ENCODE measurements around the gene DOK3.

DOK3 gene

GRCh38 chr5:177455036-177455660 is 54.5 kb downstream of the DOK3 start:
- TF ChIP-seq FOXP2 (optimal IDR thresholded peaks at IDR 0.05; ENCODE audit: borderline replicate concordance, extremely low read depth, extremely low read length, insufficient read depth) (no peak), TAF1 (IDR thresholded peaks at IDR 0.05; ENCODE audit: borderline replicate concordance, insufficient read depth, low read length) (no peak), POLR2AphosphoS5 (IDR thresholded peaks at IDR 0.05; ENCODE audit: low read depth, low read length) (no peak), SIN3A (IDR thresholded peaks at IDR 0.05; ENCODE audit: borderline replicate concordance, insufficient read depth, low read length) (no peak; the same call in 1 of the 2 replicates)

- TF ChIP-seq SIN3A (IDR thresholded peaks at IDR 0.05; ENCODE audit: borderline replicate concordance, insufficient read depth, low read length) (no peak), POLR2AphosphoS5 (IDR thresholded peaks at IDR 0.05; ENCODE audit: low read depth, low read length) (no peak; the same call in 1 of the 2 replicates), TAF1 (IDR thresholded peaks at IDR 0.05; ENCODE audit: borderline replicate concordance, insufficient read depth, low read length) (no peak), FOXP2 (optimal IDR thresholded peaks at IDR 0.05; ENCODE audit: borderline replicate concordance, extremely low read depth, extremely low read length, insufficient read depth) (no peak), REST (IDR thresholded peaks at IDR 0.05; ENCODE audit: insufficient read depth in 1 of 2, low read depth in 2 of 2, low read length in 2 of 2) (no peak)
These were observed 55.1 kb downstream of the DOK3 start for GRCh38 chr5:177454397-177455035.

- TF ChIP-seq POLR2AphosphoS5 (IDR thresholded peaks at IDR 0.05; ENCODE audit: low read depth, low read length) (no peak), SIN3A (IDR thresholded peaks at IDR 0.05; ENCODE audit: borderline replicate concordance, insufficient read depth, low read length) (no peak), TAF1 (IDR thresholded peaks at IDR 0.05; ENCODE audit: borderline replicate concordance, insufficient read depth, low read length) (no peak), FOXP2 (optimal IDR thresholded peaks at IDR 0.05; ENCODE audit: borderline replicate concordance, extremely low read depth, extremely low read length, insufficient read depth) (no peak), REST (IDR thresholded peaks at IDR 0.05; ENCODE audit: insufficient read depth in 1 of 2, low read depth in 2 of 2, low read length in 2 of 2) (no peak)
These were observed 55.7 kb downstream of the DOK3 start for GRCh38 chr5:177453852-177454396.

- TF ChIP-seq TAF1 (IDR thresholded peaks at IDR 0.05; ENCODE audit: borderline replicate concordance, insufficient read depth, low read length) (no peak), SIN3A (IDR thresholded peaks at IDR 0.05; ENCODE audit: borderline replicate concordance, insufficient read depth, low read length) (no peak), REST (IDR thresholded peaks at IDR 0.05; ENCODE audit: insufficient read depth in 1 of 2, low read depth in 2 of 2, low read length in 2 of 2) (no peak), FOXP2 (optimal IDR thresholded peaks at IDR 0.05; ENCODE audit: borderline replicate concordance, extremely low read depth, extremely low read length, insufficient read depth) (no peak), POLR2AphosphoS5 (IDR thresholded peaks at IDR 0.05; ENCODE audit: low read depth, low read length) (no peak)
These were observed 56.7 kb downstream of the DOK3 start for GRCh38 chr5:177452688-177453638.

Measured in PFSK-1 (cell line).